Measurements from ENCODE around the gene CNPY1.

- TF ChIP-seq CTCF (conservative IDR thresholded peaks at IDR 0.05 in 1 of 2, IDR thresholded peaks at IDR 0.05 in 1 of 2; ENCODE audit: low read depth in 1 of 2, low read length in 2 of 2), result no peak
- no peak for TF ChIP-seq EZH2 (IDR thresholded peaks at IDR 0.05; ENCODE audit: low read length, missing control alignments)
These were observed 37.3 kb upstream of the CNPY1 start for GRCh38 chr7:155583636-155584035.

Measured in fibroblast of lung (primary cell).